8988T (cell line): ENCODE data around the gene CDH22.

Experiments
- DNase-seq: peaks from one replicate; pipeline ENCODE4 v3.0.0; 2011

Gene CDH22

GRCh38 chr20:46235077-46235476, 73.2 kb downstream of the CDH22 start:
- DNase-seq, result no peak

DNA sequence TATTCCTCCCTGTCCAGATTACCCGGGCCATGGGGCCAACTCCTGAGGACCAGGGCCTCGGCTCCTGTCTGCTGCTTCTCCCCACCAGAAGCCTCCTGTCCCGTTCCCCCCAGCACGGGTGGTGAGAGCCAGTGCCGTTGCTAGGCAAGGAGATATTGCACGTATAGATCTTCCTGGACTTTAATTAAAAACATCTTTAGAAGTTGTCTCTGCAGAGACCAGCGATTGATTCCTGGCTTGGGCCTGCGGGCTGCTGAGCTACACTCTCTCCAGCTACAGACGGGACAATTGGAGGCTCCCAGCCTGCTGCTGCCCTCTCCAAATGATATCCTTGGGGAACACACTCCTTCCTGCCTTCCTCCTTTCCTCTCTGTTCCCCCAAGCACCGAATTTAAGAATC, 74.6 kb downstream of the CDH22 start:
- no peak for DNase-seq

- DNase-seq, result no peak
Observed at GRCh38 chr20:46232539-46232938, 75.8 kb downstream of the CDH22 start.

- no peak for DNase-seq
Observed at GRCh38 chr20:46230801-46231282, 77.5 kb downstream of the CDH22 start.

- no peak for DNase-seq
Observed at GRCh38 chr20:46230106-46230491, 78.2 kb downstream of the CDH22 start.

DNA sequence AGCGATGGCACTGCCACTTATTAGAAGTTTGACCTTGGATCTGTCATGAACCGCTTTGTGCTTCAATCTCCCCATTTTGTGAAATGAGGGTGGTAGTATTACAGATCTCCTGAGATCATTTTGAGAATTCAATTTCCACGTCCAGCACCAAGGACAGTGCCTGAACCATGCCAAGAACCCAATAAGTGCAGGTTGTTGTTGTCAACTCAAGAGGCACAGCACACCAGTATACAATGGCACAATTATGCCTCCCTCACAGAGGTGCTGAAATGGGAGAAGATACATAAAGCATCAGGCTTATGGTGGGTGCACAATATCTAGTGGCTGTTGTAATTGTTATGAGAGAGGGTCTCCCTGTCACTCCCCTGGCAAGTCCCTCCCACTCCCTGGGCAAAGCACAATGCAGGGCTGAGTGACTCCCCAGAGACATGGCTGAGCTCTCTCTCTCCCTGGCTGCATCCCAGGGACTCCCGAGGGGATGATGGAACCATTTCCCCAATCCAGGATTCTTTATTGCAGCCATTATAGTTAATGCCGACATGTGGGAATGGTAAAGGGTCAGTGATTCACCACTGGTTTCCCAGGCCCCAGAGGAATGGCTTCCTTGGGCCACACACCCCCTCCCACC, 78.7 kb downstream of the CDH22 start:
- DNase-seq, result no peak

- DNase-seq, result no peak
Observed at GRCh38 chr20:46228670-46229069, 79.6 kb downstream of the CDH22 start.

GRCh38 chr20:46227272-46227767, 81.0 kb downstream of the CDH22 start:
- no peak for DNase-seq

DNA sequence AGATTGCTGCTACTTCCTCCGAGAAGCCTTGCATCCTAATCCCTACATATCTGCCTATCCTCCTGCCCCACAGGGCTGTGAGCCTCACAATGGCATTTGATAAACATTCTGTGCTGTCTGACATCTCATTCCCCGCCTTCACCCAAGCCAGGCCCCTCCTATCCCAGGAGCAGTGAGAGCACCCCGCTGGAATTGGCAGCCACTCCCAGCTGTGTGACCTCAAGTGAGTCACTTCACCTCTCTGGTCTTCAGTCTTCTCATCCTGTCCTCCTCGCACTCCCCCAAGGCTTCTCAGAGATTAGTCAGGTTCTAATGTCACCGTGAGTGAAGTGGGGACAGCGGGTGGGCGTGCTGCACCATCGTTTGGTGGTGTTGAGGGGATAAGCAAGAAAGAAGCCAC, 81.7 kb downstream of the CDH22 start:
- no peak for DNase-seq

GRCh38 chr20:46222521-46223007, 85.7 kb downstream of the CDH22 start:
- no peak for DNase-seq

GRCh38 chr20:46221256-46221833, 87.0 kb downstream of the CDH22 start:
- DNase-seq, result no peak

GRCh38 chr20:46220455-46221207, 87.7 kb downstream of the CDH22 start:
- no peak for DNase-seq

DNA sequence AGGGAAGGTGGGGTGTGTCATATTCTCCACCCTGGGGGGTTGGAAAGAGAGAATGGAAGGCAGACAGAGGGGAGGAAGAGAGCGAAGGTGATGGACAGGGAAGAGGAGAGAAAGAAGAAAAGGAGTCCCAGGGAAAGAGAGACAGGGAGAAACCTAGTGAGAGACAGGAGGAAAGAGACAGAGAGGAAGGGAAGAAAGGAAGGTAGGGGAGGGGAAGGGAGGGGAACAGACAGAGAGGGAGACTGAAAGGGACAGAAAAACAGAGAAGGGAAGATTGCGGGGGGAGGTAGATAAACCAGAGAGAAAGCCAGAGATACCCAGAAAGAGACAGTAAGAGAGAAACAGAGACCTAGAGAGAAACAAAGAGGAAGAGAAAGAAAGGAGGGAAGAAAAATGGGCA, 88.4 kb downstream of the CDH22 start:
- no peak for DNase-seq

DNA sequence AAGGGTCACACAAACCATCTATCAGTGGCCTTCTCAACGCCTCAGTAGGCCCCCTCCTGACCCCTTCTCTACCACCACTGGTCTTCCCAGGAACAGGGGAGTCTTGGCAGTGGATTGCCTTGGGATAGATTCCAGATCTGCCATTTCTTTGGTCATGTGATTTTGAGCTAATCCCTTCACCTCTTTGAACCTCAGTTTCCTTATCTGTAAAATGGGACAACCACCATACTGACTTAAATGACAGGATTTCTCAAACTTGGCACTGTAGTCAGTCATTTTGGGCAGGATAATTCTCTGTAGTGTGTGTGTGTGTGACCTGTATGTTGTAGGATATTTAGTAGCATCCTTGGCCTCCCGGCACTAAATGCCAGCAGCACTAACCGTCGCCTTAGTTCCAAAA, 89.1 kb downstream of the CDH22 start:
- no peak for DNase-seq

DNA sequence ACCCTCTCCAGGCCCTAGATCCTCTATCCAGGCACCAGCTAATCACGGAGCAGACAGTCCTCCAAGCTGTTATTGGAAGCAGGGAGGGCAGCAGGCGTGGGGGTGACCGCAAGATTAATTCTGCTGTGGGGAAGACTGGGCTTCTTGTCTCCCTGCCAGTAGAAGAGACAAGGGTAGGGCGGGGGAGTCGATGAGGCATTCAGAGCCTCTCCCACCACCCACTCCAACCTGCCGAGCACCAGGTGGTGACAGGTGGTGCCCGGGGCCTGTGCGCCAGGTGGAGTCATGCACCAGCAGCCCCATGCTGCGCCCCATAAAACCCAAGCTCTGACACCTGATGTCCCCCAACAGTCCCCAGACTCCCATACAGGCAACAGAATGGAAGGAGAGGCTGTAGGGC, 89.6 kb downstream of the CDH22 start:
- no peak for DNase-seq

DNA sequence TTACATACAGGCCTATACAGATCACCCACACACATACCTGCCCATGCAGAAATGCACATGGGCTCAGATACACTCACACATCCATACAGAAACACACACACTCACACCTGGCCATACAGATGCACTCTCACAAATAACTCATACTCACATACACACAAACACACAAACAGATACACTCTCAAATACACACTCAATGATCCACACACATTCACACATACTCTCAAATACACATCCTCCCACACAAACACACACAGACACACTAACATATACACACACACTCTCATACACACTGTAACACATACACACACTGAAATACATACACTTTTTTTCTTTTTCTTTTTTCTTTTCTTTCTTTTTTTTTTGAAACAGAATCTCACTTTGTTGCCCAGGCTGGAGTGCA, 90.7 kb downstream of the CDH22 start:
- no peak for DNase-seq

- no peak for DNase-seq
Observed at GRCh38 chr20:46216770-46217464, 91.4 kb downstream of the CDH22 start.

DNA sequence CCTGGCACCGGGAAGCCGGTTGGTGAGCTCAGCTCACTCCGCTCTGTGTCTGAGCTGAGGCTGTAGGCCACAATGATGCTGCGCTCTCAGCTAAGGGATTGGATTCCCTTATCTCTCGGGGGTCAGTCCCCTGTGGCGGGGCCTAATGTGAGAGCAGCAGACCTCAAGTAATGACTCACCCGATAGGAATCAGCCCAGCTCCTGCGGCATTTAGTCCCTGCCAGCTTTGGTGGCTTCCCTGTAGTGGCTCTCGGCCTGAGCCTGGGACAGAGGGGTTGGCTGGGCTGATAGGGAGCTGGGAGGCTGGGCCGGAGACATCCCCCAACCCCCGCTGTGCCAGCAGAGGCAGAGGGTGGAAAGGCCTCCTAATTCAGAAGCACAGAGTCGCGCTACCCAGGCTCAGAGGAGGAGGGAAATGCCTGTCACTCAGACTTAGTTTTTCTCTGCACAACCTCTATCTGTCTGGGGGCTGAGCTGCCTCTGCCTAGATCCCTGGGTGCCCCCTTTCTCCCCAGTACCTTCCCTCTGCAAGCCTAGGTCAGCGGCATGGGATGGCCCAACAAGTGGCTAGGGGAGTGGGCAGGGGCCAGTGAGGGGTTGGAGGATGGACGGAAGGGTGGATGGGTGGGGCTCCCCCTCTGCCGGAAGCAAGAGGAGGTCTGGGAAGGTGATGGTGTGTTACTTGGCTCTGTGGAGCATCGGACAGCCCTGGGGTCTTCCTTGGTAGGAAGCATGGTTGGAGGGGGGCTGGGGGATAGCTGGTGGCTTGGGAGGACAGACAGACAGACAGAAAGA, 92.2 kb downstream of the CDH22 start:
- peak; percentile 91 for DNase-seq

- no peak for DNase-seq
Observed at GRCh38 chr20:46214824-46215488, 93.3 kb downstream of the CDH22 start.

DNA sequence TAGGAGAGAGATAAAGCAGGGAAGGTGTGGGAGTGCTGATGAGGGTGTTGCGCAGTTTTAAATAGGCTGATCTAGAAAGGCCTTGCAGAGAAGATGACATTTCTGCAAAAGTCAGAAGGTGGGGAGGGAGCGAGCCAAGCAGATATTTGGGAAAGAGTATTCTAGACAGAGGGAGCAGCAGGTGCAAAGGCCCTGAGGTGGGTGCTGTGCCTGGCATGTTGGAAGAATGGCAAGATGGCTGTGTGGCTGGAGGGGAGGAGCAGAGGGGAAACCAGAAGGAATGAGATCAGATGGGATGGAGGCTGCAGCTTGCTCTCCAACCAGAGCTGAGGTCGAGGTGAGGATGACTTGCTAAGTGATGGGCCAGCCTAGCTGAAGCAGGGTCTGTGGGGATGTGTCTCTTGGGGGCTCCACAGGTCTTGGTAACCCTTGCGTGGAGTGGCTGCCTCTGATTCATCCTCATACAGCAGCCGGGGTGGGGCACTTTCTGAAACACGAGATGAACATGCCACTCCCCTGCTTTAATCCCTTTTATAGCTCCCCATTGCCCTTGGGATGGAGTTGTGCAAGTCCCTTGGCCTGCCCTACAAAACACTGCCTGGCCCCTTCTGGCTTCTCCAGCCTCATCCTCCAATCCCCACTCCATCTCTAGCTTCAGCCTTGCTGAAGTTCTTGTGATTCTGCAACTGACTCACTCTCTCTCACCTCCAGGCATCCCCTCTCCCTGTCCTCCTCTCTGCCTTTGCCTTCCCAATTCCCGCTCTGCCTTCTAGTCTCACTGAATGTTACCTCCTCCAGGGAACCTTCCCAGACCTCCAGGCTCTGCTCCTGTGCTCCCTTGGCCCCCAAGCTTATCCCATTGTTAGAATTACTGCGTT, 94.1 kb downstream of the CDH22 start:
- DNase-seq, result no peak

DNA sequence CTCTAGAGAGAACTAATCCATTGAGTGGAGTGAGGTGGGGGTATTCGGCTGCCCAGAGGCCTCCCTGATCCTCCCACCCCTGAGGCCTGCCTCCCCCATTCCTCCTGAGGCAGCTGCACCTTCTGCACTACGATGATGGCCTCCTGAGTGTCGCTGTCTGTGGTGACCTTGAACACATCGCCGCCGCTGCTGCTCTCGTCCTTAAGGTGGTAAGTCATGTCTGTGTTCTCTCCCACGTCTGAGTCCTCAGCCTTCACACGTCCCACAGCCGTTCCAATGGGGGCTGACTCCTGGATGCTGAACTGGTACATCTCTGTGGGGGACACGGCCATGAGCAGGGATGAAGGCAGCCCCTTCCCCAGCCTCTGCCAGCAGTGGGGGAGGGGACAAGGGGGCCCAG, 95.4 kb downstream of the CDH22 start:
- DNase-seq, result no peak
